Spleen (tissue), 11 donors: ENCODE measurements around the gene GBP2. TPM values are rescaled to one million over a fixed set of nuclear protein-coding genes. Genes with fewer than 3 reads are reported as not detected.

Source experiments
- DNase-seq: peaks from one replicate; pipeline ENCODE4 v3.0.0-alpha.2; 2020
- H3K27ac ChIP-seq, 8 donors: fragments of 200-600 bp; sonication (generic) in 7 of 8; 1 replicate in 4 of 8; 2 replicates in 4 of 8; pipeline versions ENCODE4 v1.5.0 to v1.8.0; 2016 to 2021; ENCODE audit warnings: inconsistent platforms in 4 of 8, mild to moderate bottlenecking in 4 of 8, moderate library complexity in 1 of 8
- H3K27me3 ChIP-seq, 7 donors: fragments of 200-600 bp; sonication (generic) in 6 of 7; replicated peaks in 1 of 7; 1 replicate in 4 of 7; 2 replicates in 3 of 7; pipeline versions ENCODE4 v1.5.0 to v1.8.0; 2016 to 2021; ENCODE audit warnings: inconsistent platforms in 3 of 7, mild to moderate bottlenecking in 1 of 7
- H3K36me3 ChIP-seq, 6 donors: fragments of 200-600 bp; sonication (generic) in 5 of 6; 1 replicate in 4 of 6; 2 replicates in 2 of 6; pipeline versions ENCODE4 v1.5.0 to v1.8.0; 2016 to 2021; ENCODE audit warnings: inconsistent platforms in 2 of 6
- H3K4me1 ChIP-seq, 6 donors: fragments of 200-600 bp; sonication (generic) in 5 of 6; 1 replicate in 3 of 6; 2 replicates in 3 of 6; pipeline versions ENCODE4 v1.5.0 to v1.8.0; 2016 to 2021; ENCODE audit warnings: inconsistent platforms in 3 of 6
- H3K4me3 ChIP-seq, 8 donors: fragments of 200-600 bp; sonication (generic) in 7 of 8; 1 replicate in 4 of 8; 2 replicates in 4 of 8; pipeline versions ENCODE4 v1.5.0 to v1.8.0; 2016 to 2021; ENCODE audit warnings: inconsistent platforms in 4 of 8, mild to moderate bottlenecking in 4 of 8, moderate library complexity in 2 of 8
- H3K9me3 ChIP-seq, 8 donors: fragments of 200-600 bp; sonication (generic) in 7 of 8; 1 replicate in 4 of 8; 2 replicates in 4 of 8; pipeline versions ENCODE4 v1.5.0 to v1.8.0; 2016 to 2021; ENCODE audit warnings: inconsistent platforms in 4 of 8
- CTCF ChIP-seq, 11 experiments: fragments of 200-600 bp in 7 of 11; fragments of 450-650 bp in 4 of 11; sonication (generic) in 4 of 11; IDR thresholded peaks in 8 of 11; conservative IDR thresholded peaks in 3 of 11; 1 replicate in 7 of 11; 2 replicates in 4 of 11; pipeline versions ENCODE4 v1.4.0 to v1.8.0; 2016 to 2021; ENCODE audit warnings: antibody characterized with exemption in 11 of 11, inconsistent platforms in 4 of 11, mild to moderate bottlenecking in 1 of 11
- POLR2A ChIP-seq, 3 donors: fragments of 450-650 bp; IDR thresholded peaks; one replicate each; pipeline ENCODE4 v1.5.1; 2017; ENCODE audit warnings: antibody characterized with exemption in 3 of 3, mild to moderate bottlenecking in 1 of 3
- POLR2AphosphoS5 ChIP-seq, 3 donors: sonication (generic); formaldehyde crosslinking; IDR thresholded peaks; one replicate each; pipeline ENCODE4 v1.5.1; 2017; ENCODE audit warnings: antibody characterized with exemption in 3 of 3
- WGBS, 5 donors: extraction: QIAGEN DNeasy Blood & Tissue Kit in 3 of 5; methylation state at CpG; one replicate each; pipeline versions ENCODE4 v1.1.5 to v1.1.7; 2013 to 2018; 5-methylcytosine and 5-hydroxymethylcytosine counted together
- intact Hi-C: fragments of 100-400 bp; cut with DNase I; formaldehyde crosslinking; loops from one replicate; pipeline ENCODE4 v1.15.0; 2023; ENCODE audit warnings: low total_unique reads
- polyA plus RNA-seq, 3 donors: library from polyadenylated mRNA; stranded (reverse); fragments of 200-250 nt; gene quantifications; one replicate each; pipeline ENCODE4 v1.2.1, GENCODE V29; 2013
- total RNA-seq, 7 donors: library from RNA; depleted of rRNA in 3 of 7; stranded (reverse); fragments of >200 nt in 3 of 7; fragmentation: NEBNext Ultra II Directional in 4 of 7; extraction: Animal tissue kit (Norgen Biotek cat#: 25700) in 4 of 7; gene quantifications; one replicate each; pipeline versions ENCODE4 v1.1.0 to v1.2.1, GENCODE V29; 2016 to 2021
- donor health status: healthy with polysubstance abuse.
- donor health status: DM: no; HTN: no; CAD: no; lungs with moderate emphysema.
- donor health status: DM: no; HTN: no; CAD: no.
- donor health status: Bipolar disorder and iron deficiency.
- donor health status: healthy.
- donor health status: DM: no; HTN: no; CAD: no.
- donor health status: DM: yes; HTN: yes; CAD: no.

GBP2 gene
- total and polyA plus RNA-seq, 10 donors: 62.1 to 109 (median 79.6) TPM

DNA sequence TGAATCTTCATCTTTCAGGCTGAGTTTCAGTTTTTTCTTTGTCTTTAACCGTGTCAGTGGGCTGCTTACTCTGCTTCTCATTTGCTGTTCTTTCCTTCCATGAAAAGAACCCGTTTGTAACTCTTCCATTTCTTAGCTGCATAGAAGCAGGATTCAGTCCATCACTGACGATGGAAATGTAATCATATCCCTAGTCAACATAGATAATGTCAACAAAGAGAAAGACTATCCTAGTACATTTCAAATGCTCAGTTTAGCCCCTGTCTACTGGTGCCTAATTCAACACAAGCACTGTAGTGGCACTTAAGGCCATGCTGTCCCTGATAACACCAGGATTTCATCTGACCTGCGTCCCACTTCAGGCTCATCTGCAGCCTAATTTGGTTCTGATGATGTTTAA lies 61.3 kb downstream of the GBP2 start:
- Histone ChIP-seq H3K36me3 (peaks cover 0 to 37% (median 7%) of the 10 kb centered on the region in 6 donors), H3K4me1 (peaks cover 13 to 80% (median 49%) of the 10 kb centered on the region in 6 donors), H3K27me3 (no peaks in the 10 kb centered on the region), H3K4me3 (peak overlapping the region; percentile 43 to 70 (median 56)), H3K27ac (peak overlapping the region; percentile 69 to 89 (median 86)), H3K9me3 (no peaks in the 10 kb centered on the region)
- no peak for DNase-seq
- no peak for TF ChIP-seq POLR2A (IDR thresholded peaks at IDR 0.05)
- no peak for TF ChIP-seq CTCF (IDR thresholded peaks at IDR 0.05 in 8 of 11, conservative IDR thresholded peaks at IDR 0.05 in 3 of 11)
- no peak for TF ChIP-seq POLR2AphosphoS5 (IDR thresholded peaks at IDR 0.05)
- WGBS, 5 donors: 5 to 14% (median 6%) methylated on average over 4 of the region's 4 CpGs
- intact Hi-C loops: no loop called here

GRCh38 chr1:89063094-89063493 lies 62.8 kb downstream of the GBP2 start:
- no peak for DNase-seq
- no peak for TF ChIP-seq CTCF (IDR thresholded peaks at IDR 0.05 in 8 of 11, conservative IDR thresholded peaks at IDR 0.05 in 3 of 11)
- no peak for TF ChIP-seq POLR2A (IDR thresholded peaks at IDR 0.05)
- no peak for TF ChIP-seq POLR2AphosphoS5 (IDR thresholded peaks at IDR 0.05)
- Histone ChIP-seq H3K27me3 (no peaks in the 10 kb centered on the region), H3K4me1 (peaks cover 13 to 64% (median 42%) of the 10 kb centered on the region in 6 donors), H3K27ac (peak overlapping the region in 4 of 8 donors; percentile 86 to 89 (median 87)), H3K36me3 (peaks cover 0 to 53% (median 21%) of the 10 kb centered on the region in 6 donors), H3K4me3 (peak overlapping the region in 6 of 8 donors; percentile 43 to 70 (median 50)), H3K9me3 (no peaks in the 10 kb centered on the region)
- 88 to 92% (median 90%) methylated on average over 3 of the region's 3 CpGs for WGBS, 5 donors
- intact Hi-C loops: no loop called here

- DNase-seq: no peak
- intact Hi-C loops: no loop called here
- peaks cover 13 to 52% (median 36%) of the 10 kb centered on the region in 6 donors for H3K4me1 ChIP-seq
- H3K27me3 ChIP-seq: no peaks in the 10 kb centered on the region
- no peaks in the 10 kb centered on the region for H3K9me3 ChIP-seq
- H3K4me3 ChIP-seq: peak overlapping the region in 1 of 8 donors; percentile 50
- no peak for TF ChIP-seq POLR2AphosphoS5 (IDR thresholded peaks at IDR 0.05)
- TF ChIP-seq POLR2A (IDR thresholded peaks at IDR 0.05): no peak
- TF ChIP-seq CTCF (IDR thresholded peaks at IDR 0.05 in 8 of 11, conservative IDR thresholded peaks at IDR 0.05 in 3 of 11): no peak
- WGBS, 5 donors: 74 to 96% (median 84%) methylated on average over 5 of the region's 5 CpGs
- no peak overlapping the region for H3K27ac ChIP-seq
- H3K36me3 ChIP-seq: peaks cover 0 to 83% (median 48%) of the 10 kb centered on the region in 6 donors
Measured at GRCh38 chr1:89060091-89060490, 65.8 kb downstream of the GBP2 start.

Other genes with a start within 250 kb of the GBP2 start
- gene GTF2B, start 234.5 kb downstream of the GBP2 start, total RNA-seq: 10 to 100 TPM; 26.1 to 40.5 (median 32.6) TPM
- gene GTF2B, start 234.5 kb downstream of the GBP2 start, polyA plus RNA-seq: 10 to 100 TPM; 24.0 to 32.2 (median 31.2) TPM
- 10 to 100 TPM; 25.3 to 30.7 (median 27.0) TPM for gene KYAT3, start 133.5 kb downstream of the GBP2 start, total RNA-seq
- 10 to 100 TPM; 19.3 to 21.4 (median 20.3) TPM for gene KYAT3, start 133.5 kb downstream of the GBP2 start, polyA plus RNA-seq
- 10 to 100 TPM; 15.0 to 21.5 (median 19.3) TPM for gene RBMXL1, start 133.5 kb downstream of the GBP2 start, total RNA-seq
- 1 to 10 TPM; 2.8 to 4.1 (median 3.0) TPM for gene RBMXL1, start 133.5 kb downstream of the GBP2 start, polyA plus RNA-seq
- 10 to 100 TPM; 22.4 to 54.7 (median 30.9) TPM for gene GBP3, start 103.2 kb downstream of the GBP2 start, total RNA-seq
- gene GBP3, start 103.2 kb downstream of the GBP2 start, polyA plus RNA-seq: 10 to 100 TPM in 1 of 3 donors, 1 to 10 TPM in 2; 7.3 to 11.9 (median 7.7) TPM
- 100 to 1,000 TPM in 2 of 7 donors, 10 to 100 TPM in 5; 40.2 to 134 (median 63.1) TPM for gene GBP1, start 60.9 kb downstream of the GBP2 start, total RNA-seq
- 10 to 100 TPM; 15.8 to 51.6 (median 18.5) TPM for gene GBP1, start 60.9 kb downstream of the GBP2 start, polyA plus RNA-seq
- gene GBP7, start 49.9 kb upstream of the GBP2 start, total RNA-seq: under 1 TPM in 3 of 7 donors, not detected in 4; 0.14 to 0.50 (median 0.24) TPM
- gene GBP7, start 49.9 kb upstream of the GBP2 start, polyA plus RNA-seq: under 1 TPM in 2 of 3 donors, not detected in 1; 0.02 to 0.03 TPM
- 10 to 100 TPM; 28.3 to 63.5 (median 40.0) TPM for gene GBP4, start 72.8 kb upstream of the GBP2 start, total RNA-seq
- 10 to 100 TPM; 14.5 to 28.5 (median 15.8) TPM for gene GBP4, start 72.8 kb upstream of the GBP2 start, polyA plus RNA-seq
- 10 to 100 TPM; 48.5 to 94.5 (median 53.2) TPM for gene GBP5, start 146.7 kb upstream of the GBP2 start, total RNA-seq
- gene GBP5, start 146.7 kb upstream of the GBP2 start, polyA plus RNA-seq: 10 to 100 TPM; 11.3 to 16.8 (median 16.0) TPM
- gene GBP6, start 237.9 kb upstream of the GBP2 start, total RNA-seq: under 1 TPM; 0.19 to 0.46 (median 0.25) TPM
- gene GBP6, start 237.9 kb upstream of the GBP2 start, polyA plus RNA-seq: under 1 TPM; 0.02 to 0.26 (median 0.05) TPM